ENCODE measurements around the gene CHCHD3.
"Not testable (repeated sequence)": the region's sequence is repeated elsewhere in the genome, so short reads cannot be mapped to it uniquely, and the experiment has no call there.

CHCHD3 gene

GRCh38 chr7:132897093-132897687 is 184.7 kb downstream of the CHCHD3 start:
- FAIRE-seq: no peak

DNA sequence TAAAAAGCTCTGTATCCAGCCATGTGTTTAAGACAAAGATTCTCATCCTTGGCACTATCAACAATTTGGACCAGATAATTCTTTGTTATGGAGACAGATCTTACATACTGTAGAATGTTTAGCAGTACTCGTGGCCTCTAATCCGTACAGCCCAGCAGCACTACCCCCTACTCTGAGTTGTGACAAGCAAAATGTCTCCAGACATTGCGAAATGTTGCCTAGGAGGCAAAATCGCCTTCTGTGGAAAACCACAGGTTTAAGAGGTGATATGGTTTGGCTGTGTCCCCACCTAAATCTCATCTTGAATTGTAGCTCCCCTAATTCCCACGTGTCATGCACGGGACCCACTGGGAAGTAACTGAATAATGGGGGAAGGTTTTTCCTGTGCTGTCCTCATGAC is 186.7 kb downstream of the CHCHD3 start:
- FAIRE-seq: no peak

DNA sequence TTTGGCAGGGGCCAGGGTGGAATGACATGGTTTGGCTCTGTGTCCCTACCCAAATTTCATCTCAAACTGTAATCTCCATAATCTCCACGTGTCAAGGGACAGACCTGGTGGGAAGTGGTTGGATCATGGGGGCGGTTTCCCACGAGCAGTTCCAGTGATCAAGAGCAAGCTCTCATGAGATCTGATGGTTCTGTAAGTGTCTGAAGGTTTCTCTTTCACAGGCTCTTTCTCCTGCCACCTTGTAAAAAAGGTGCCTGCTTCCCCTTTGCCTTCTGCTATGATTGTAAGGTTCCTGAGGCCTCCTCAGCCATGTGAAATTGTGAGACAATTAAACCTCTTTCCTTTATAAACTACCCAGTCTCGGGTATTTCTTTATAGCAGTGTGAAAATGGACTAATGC is 188.3 kb downstream of the CHCHD3 start:
- no peak for FAIRE-seq

GRCh38 chr7:132892744-132893143 is 189.1 kb downstream of the CHCHD3 start:
- not testable (repeated sequence) for FAIRE-seq

DNA sequence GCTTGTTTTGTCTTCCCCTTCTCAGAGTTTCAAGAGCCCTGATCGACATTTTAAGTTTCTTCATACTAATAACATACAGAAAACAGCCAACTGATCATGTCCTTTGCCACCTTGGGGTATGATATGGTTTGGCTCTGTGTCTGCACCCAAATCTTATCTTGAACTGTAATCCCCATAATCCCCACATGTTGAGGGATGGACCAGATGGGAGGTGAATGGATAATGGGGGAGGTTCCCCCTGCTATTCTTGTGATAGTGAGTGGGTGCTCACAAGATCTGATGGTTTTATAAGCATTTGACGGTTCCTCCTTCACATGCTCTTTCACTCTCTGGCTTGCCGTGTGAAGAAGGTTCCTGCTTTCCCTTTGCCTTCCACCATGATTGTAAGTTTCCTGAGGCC is 190.3 kb downstream of the CHCHD3 start:
- no peak for FAIRE-seq

DNA sequence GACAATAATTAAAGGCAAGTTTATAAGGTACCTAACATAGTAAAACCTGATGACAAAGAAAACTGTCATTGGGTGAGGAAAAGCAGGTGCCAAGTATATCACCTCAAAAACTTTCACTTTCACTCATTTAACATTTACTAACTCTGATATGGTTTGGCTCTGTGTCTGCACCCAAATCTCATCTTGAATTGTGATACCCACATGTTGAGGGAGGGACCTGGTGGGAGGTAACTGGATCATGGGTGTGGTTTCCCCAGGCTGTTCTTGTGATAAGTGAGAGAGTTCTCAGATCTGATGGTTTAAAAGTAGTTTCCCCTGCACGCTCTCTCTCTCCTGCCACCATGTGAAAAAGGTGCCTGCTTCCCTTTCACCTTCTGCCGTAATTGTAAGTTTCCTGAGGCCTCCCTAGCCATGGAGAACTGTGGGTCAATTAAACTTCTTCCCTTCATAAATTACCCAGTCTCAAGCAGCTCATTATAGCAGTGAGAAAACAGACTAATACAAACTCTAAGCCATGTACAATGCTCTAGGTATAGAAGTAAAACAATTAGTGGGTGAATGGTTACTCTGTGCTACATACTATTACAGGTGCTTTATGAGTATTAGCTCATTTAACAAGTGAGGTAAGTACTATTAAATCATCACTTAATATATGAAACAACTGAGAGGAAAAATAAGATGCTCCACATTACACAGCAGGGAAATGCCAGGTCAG is 199.0 kb downstream of the CHCHD3 start:
- FAIRE-seq: no peak

- no peak for FAIRE-seq
Observed at GRCh38 chr7:132881317-132881716, 200.6 kb downstream of the CHCHD3 start.

GRCh38 chr7:132879579-132879978 is 202.3 kb downstream of the CHCHD3 start:
- peak; percentile 3 for FAIRE-seq

DNA sequence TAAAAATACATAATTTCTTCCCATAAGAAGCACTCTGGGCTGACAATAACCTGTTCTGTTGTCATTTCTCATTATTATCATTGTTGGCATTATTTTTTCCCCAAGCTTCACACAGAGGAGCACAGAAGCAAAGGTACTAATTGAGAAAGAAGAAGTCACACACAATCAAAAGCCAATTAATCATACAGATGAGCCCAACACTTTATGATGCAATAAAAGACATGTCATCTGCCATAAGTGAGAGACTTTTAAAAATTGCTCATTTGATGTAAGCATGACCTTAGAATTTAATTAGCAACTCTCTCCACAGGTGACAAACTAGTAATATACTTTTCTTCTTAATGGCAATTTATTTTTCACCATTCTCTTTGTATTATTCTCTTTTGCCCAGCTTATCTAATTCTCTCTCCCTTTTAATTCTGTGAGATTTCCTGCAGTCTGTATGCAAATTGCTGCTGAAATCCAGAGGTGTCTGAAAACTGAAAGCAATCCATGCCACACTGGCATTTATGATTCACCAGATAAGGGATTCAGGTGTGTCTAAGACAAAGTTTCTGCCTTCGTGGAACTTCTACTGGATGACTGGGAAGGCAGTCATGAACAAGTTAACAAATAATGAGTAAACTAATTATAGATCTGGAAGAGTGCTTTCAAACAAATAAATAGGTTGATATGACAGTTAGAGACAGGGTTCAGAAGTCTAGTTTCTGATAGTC is 203.5 kb downstream of the CHCHD3 start:
- no peak for FAIRE-seq

- FAIRE-seq: no peak
Observed at GRCh38 chr7:132877573-132877972, 204.3 kb downstream of the CHCHD3 start.

- no peak for FAIRE-seq
Observed at GRCh38 chr7:132876576-132876975, 205.3 kb downstream of the CHCHD3 start.

GRCh38 chr7:132872034-132872433 is 209.9 kb downstream of the CHCHD3 start:
- FAIRE-seq: no peak

DNA sequence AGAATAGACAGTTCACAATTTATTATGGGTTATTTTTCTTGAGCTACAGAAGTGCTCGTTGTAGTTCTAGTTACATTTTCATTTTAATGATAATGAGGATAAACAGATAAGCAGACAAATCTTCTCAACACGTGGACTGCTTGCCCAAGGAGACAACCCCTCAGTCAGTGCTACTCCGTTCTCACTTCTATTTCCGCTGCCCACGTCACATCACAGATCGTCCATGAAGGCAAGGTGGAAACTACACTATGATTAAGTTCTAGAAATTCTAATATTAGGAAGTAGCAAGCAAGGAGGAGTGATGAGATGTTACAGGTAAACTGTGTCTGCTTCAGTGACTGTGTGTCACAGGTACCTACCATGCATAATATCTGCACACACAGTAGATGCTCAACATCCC is 210.5 kb downstream of the CHCHD3 start:
- no peak for FAIRE-seq

- FAIRE-seq: no peak
Observed at GRCh38 chr7:132869166-132869861, 212.6 kb downstream of the CHCHD3 start.

DNA sequence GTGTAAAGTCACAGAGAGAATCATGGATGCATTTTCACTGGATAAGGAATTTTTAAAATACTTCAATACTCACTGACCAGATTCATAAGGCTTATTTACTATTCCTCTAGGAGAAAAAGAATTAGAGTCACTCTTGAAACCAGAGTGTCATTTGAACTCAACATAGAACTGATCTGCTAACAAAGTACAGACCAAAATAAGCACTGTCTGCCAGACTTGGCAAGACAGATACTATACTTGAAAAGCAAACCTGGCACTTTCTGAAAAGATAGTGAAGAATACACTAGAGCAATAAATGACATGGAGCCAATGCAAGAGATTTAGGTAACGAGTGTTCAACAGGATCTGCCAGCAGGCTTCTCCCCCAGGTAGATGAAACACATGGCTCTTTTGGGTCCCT is 215.3 kb downstream of the CHCHD3 start:
- FAIRE-seq: no peak

GRCh38 chr7:132866144-132866531 is 215.8 kb downstream of the CHCHD3 start:
- no peak for FAIRE-seq

DNA sequence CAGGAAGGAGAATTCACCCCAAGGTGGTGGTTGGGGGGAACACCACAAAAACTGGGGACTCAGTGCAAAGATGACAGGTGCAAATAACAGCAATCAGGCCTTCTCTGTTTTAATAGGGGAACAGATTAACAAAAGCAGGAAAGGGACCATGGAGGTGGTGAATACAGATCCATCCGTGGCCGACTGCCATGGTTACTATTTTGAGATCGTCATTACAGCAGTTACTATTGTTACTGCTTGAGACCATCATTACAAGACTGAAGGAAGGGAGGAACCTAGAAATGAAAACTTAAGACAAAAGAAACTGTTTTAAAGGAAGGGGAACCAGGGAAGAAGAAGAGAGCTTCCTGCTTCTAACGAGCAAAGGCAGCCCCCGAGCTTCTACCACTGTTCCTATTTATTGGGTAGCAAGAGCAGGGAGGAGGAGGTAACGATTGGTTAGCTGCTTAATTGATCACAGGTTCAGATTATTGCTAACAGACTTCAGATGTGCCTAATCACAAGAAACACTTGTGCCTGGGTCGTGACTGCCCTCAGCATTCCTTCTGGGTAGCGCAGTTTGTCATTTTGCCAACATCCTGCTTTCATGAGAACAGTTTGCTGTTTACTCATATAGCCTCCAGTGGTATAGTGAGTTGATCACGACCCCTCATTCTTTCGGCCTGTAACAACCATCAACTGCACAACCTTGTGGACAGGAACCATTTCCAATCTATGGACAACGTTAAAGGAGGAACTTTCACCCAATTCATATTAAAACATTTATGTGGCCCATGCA is 216.3 kb downstream of the CHCHD3 start:
- FAIRE-seq: no peak

DNA sequence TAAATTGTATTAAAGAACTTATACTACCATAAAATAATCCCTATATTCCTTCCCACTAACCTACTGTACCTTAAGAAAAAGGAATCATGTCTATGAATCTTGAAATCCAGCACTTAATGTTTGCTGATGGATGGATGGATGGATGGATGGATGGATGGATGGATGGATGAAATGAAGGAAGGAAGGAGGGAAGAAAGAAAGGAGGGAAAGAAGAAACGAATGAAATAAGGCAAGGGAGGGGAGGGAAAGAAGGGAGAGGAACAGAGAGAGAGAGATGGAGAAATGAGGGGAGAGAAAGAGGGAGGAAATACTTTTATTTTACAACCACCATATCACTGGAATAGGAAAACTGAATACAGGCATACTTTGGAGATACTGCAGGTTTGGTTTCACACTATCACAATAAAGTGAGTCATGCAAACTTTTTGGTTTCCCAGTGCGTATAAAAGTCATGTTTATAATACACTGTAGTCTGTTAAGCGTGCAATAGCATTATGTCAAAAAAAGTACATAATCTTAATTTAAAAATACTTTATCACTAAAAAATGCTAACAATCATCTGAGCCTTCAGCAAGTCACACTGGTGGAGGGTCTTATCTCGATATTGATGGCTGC is 219.8 kb downstream of the CHCHD3 start:
- FAIRE-seq: no peak

DNA sequence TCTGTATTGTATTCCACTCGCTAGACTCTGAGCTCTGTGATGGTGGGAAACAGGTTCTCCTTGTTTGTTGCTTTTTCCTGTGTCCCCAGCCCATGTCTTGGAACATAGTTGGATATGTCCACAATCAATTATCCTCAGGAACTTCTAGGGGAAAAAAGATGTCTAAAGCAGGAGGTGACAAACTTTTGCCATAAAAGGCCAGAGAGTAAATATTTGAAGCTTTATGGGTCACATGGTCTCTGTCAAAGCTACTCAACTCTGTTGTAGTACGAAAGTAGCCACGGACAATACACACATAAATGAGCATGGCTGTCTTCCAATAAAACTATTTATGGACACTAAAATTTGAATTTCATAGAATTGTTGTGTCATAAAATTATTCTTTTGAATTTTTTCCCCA is 220.5 kb downstream of the CHCHD3 start:
- FAIRE-seq: no peak

DNA sequence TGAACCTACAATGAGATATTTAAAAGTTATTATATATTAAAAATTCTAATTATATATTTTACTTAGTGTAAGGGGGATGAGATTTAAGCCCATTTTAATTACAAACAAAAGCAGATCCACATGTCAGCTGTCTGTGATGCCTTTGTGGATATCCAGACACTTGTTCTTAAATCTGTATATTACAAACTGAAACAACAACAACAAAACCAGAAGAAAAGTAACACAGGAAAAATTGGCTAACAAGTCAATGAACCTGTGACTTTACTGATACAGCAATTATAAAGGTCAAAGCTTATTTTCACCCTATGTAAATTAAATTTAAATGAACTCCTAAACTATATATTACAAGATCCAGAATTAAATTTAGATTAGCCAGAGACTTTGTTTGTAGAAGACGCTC is 222.7 kb downstream of the CHCHD3 start:
- no peak for FAIRE-seq

- no peak for FAIRE-seq
Observed at GRCh38 chr7:132858760-132859159, 223.1 kb downstream of the CHCHD3 start.

- no peak for FAIRE-seq
Observed at GRCh38 chr7:132858251-132858650, 223.6 kb downstream of the CHCHD3 start.

All from G401.6 (cell line).